ENCODE measurements around the gene DMPK. TPM values are rescaled to one million over a fixed set of nuclear protein-coding genes. Genes with fewer than 3 reads are reported as not detected.

The DMPK gene
- polyA plus RNA-seq, 1 of the 3 experiments (the other 2 are of a cell fraction) = 92.2 TPM

GRCh38 chr19:45780448-45781213 lies 1.7 kb downstream of the DMPK start:
- no peaks in the 10 kb centered on the region for H3K9me2 ChIP-seq
- peak overlapping the region; percentile 47 to 54; a peak in 2 of 4 replicates for H3K4me3 ChIP-seq (ENCODE audit: low read depth in 2 of 2, low read length in 1 of 2)
- H3K9me3 ChIP-seq = no peaks in the 10 kb centered on the region
- H3K9ac ChIP-seq = no peak overlapping the region
- peak overlapping the region; percentile 90 for H3K4me2 ChIP-seq
- H3K4me1 ChIP-seq (ENCODE audit: control insufficient read depth in 1 of 2, insufficient read depth in 2 of 2, low read depth in 1 of 2, low read length in 1 of 2) = peaks cover 22 to 30% of the 10 kb centered on the region in 2 experiments; a peak in 3 of 4 replicates
- WGBS (ENCODE audit: low lambda C conversion rate) = 87% methylated on average over 13 of the region's 13 CpGs
- peak overlapping the region; percentile 36 to 99; a peak in 3 of 4 replicates for H3K27ac ChIP-seq (ENCODE audit: low read depth in 2 of 2, low read length in 1 of 2)
- no peak for DNase-seq
- ChIA-PET CTCF (interaction anchor here (5.1 kb wide), 1 partner anchor 11 kb away, joined by 27 read pairs; the partner anchor contains the start of gene SIX5), POLR2A (interaction anchor here (2.7 kb wide), 1 partner anchor 10 kb away, joined by 7 read pairs; no protein-coding TSS in a partner anchor)
- H2AFZ ChIP-seq (ENCODE audit: low read depth) = no peak overlapping the region
- peaks cover 23% of the 10 kb centered on the region for H3F3A ChIP-seq (replicated peaks; ENCODE audit: insufficient read depth)
- H3K27me3 ChIP-seq (ENCODE audit: insufficient read depth) = no peaks in the 10 kb centered on the region
- TF ChIP-seq MEF2A (IDR thresholded peaks at IDR 0.05; ENCODE audit: borderline replicate concordance, low read depth) = no peak
- TF ChIP-seq, protein P1, sequence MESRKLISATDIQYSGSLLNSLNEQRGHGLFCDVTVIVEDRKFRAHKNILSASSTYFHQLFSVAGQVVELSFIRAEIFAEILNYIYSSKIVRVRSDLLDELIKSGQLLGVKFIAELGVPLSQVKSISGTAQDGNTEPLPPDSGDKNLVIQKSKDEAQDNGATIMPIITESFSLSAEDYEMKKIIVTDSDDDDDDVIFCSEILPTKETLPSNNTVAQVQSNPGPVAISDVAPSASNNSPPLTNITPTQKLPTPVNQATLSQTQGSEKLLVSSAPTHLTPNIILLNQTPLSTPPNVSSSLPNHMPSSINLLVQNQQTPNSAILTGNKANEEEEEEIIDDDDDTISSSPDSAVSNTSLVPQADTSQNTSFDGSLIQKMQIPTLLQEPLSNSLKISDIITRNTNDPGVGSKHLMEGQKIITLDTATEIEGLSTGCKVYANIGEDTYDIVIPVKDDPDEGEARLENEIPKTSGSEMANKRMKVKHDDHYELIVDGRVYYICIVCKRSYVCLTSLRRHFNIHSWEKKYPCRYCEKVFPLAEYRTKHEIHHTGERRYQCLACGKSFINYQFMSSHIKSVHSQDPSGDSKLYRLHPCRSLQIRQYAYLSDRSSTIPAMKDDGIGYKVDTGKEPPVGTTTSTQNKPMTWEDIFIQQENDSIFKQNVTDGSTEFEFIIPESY (IDR thresholded peaks at IDR 0.05; ENCODE audit: borderline replicate concordance, low read depth) = no peak
- no peak for TF ChIP-seq EP300 (IDR thresholded peaks at IDR 0.05; ENCODE audit: borderline replicate concordance in 1 of 2, low read depth in 1 of 2, low read length in 1 of 2)
- TF ChIP-seq TEAD4 (IDR thresholded peaks at IDR 0.05; ENCODE audit: borderline replicate concordance, insufficient read depth) = no peak
- no peak for TF ChIP-seq MXI1 (IDR thresholded peaks at IDR 0.05; ENCODE audit: low read depth, low read length)
- TF ChIP-seq TCF12 (IDR thresholded peaks at IDR 0.05) = no peak
- no peak for TF ChIP-seq FOXJ3 (CRISPR knock-in tag; IDR thresholded peaks at IDR 0.05)
- TF ChIP-seq, protein P2, sequence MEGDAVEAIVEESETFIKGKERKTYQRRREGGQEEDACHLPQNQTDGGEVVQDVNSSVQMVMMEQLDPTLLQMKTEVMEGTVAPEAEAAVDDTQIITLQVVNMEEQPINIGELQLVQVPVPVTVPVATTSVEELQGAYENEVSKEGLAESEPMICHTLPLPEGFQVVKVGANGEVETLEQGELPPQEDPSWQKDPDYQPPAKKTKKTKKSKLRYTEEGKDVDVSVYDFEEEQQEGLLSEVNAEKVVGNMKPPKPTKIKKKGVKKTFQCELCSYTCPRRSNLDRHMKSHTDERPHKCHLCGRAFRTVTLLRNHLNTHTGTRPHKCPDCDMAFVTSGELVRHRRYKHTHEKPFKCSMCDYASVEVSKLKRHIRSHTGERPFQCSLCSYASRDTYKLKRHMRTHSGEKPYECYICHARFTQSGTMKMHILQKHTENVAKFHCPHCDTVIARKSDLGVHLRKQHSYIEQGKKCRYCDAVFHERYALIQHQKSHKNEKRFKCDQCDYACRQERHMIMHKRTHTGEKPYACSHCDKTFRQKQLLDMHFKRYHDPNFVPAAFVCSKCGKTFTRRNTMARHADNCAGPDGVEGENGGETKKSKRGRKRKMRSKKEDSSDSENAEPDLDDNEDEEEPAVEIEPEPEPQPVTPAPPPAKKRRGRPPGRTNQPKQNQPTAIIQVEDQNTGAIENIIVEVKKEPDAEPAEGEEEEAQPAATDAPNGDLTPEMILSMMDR (IDR thresholded peaks at IDR 0.05) = no peak
- TF ChIP-seq REST (IDR thresholded peaks at IDR 0.05; ENCODE audit: low read depth, low read length) = no peak
- TF ChIP-seq RAD21 (IDR thresholded peaks at IDR 0.05; ENCODE audit: low read length) = no peak
- TF ChIP-seq YY1 (IDR thresholded peaks at IDR 0.05; ENCODE audit: low read depth) = no peak
- no peak for TF ChIP-seq MAX (IDR thresholded peaks at IDR 0.05; ENCODE audit: low read depth)
- TF ChIP-seq ELF1 (IDR thresholded peaks at IDR 0.05) = no peak
- no peak for TF ChIP-seq CHD2 (IDR thresholded peaks at IDR 0.05; ENCODE audit: low read length, partially characterized antibody)
- no peak for TF ChIP-seq TAF1 (IDR thresholded peaks at IDR 0.05; ENCODE audit: borderline replicate concordance, low read depth, low read length)
- no peak for TF ChIP-seq EZH2phosphoT487 (IDR thresholded peaks at IDR 0.05; ENCODE audit: borderline replicate concordance, low read depth)
- TF ChIP-seq, protein P3, sequence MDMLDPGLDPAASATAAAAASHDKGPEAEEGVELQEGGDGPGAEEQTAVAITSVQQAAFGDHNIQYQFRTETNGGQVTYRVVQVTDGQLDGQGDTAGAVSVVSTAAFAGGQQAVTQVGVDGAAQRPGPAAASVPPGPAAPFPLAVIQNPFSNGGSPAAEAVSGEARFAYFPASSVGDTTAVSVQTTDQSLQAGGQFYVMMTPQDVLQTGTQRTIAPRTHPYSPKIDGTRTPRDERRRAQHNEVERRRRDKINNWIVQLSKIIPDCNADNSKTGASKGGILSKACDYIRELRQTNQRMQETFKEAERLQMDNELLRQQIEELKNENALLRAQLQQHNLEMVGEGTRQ (IDR thresholded peaks at IDR 0.05; ENCODE audit: borderline replicate concordance, low read depth, low read length) = no peak
- no peak for TF ChIP-seq RCOR1 (IDR thresholded peaks at IDR 0.05; ENCODE audit: low read length)
- TF ChIP-seq NRF1 (IDR thresholded peaks at IDR 0.05; ENCODE audit: low read depth, low read length) = no peak
- no peak for TF ChIP-seq GABPA (IDR thresholded peaks at IDR 0.05; ENCODE audit: low read depth)
- peaks cover 15 to 45% of the 10 kb centered on the region in 2 experiments for H3K36me3 ChIP-seq (replicated peaks in 1 of 2; ENCODE audit: control insufficient read depth in 1 of 2, insufficient read depth in 2 of 2, low read length in 1 of 2)
- H3K79me2 ChIP-seq (ENCODE audit: insufficient read depth) = peaks cover 42% of the 10 kb centered on the region
- 0 out of 2 replicates have a peak, but pooled peaks cover 8% of the 10 kb centered on the region for H4K20me1 ChIP-seq (ENCODE audit: insufficient read depth)
